Cardiac muscle cell (in vitro differentiated cells and primary cell): ENCODE results near the gene PBRM1. TPM values are rescaled to one million over a fixed set of nuclear protein-coding genes. Genes with fewer than 3 reads are reported as not detected.

Source experiments
- DNase-seq, 2 donors: peaks; one replicate each; pipeline versions ENCODE4 v3.0.0 to v3.0.0-alpha.2; 2010 to 2017; ENCODE audit warnings: low read depth in 1 of 2, low spot score in 1 of 2
- H3K27ac ChIP-seq: fragments of 200-600 bp; sonication (generic); 2 replicates; pipeline ENCODE4 v1.5.1; 2016
- H3K27me3 ChIP-seq: fragments of 200-600 bp; sonication (generic); 2 replicates; pipeline ENCODE4 v1.6.0; 2016; ENCODE audit warnings: control low read depth
- H3K36me3 ChIP-seq: fragments of 200-600 bp; sonication (generic); 2 replicates; pipeline ENCODE4 v1.5.1; 2016; ENCODE audit warnings: control low read depth
- H3K4me1 ChIP-seq: fragments of 200-600 bp; sonication (generic); 2 replicates; pipeline ENCODE4 v1.8.1; 2017; ENCODE audit warnings: low read depth, mild to moderate bottlenecking, mixed run types
- H3K4me3 ChIP-seq: fragments of 200-600 bp; sonication (generic); 2 replicates; pipeline ENCODE4 v1.5.1; 2016; ENCODE audit warnings: mild to moderate bottlenecking
- H3K9me3 ChIP-seq: fragments of 200-600 bp; sonication (generic); 2 replicates; pipeline ENCODE4 v1.5.1; 2017; ENCODE audit warnings: low read depth, mild to moderate bottlenecking, control low read depth
- CTCF ChIP-seq: IDR thresholded peaks from 2 replicates; pipeline ENCODE4 v1.5.1; 2012; ENCODE audit warnings: low read depth, mild to moderate bottlenecking, low read length
- polyA plus RNA-seq: library from polyadenylated mRNA; unstranded; fragments of >200 nt; fragmentation: Nextera tagmentation; extraction: Ambion mirVana; gene quantifications from 2 replicates; pipeline ENCODE4 v1.2.1, GENCODE V29; 2016
- total RNA-seq: library from RNA; depleted of rRNA; stranded (reverse); fragments of >200 nt; gene quantifications from 2 replicates; pipeline ENCODE4 v1.2.3, GENCODE V29; 2016

Gene PBRM1
- total and polyA plus RNA-seq, 2 experiments from 2014 or later: 64.0 to 76.2 TPM

- H3K27me3 ChIP-seq: no peaks in the 10 kb centered on the region
- peaks cover 3% of the 10 kb centered on the region for H3K4me1 ChIP-seq
- H3K36me3 ChIP-seq: peaks cover 12% of the 10 kb centered on the region
- H3K27ac ChIP-seq: peak overlapping the region; percentile 25
- DNase-seq: peak in 1 of 2 donors; percentile 2
- H3K4me3 ChIP-seq: no peak overlapping the region
- H3K9me3 ChIP-seq: no peaks in the 10 kb centered on the region
- TF ChIP-seq CTCF: no peak
Measured at GRCh38 chr3:52593103-52593502, 92.6 kb downstream of the PBRM1 start.

- DNase-seq: peak in 1 of 2 donors; percentile 14
- H3K27me3 ChIP-seq: no peaks in the 10 kb centered on the region
- TF ChIP-seq CTCF: no peak
- peaks cover 24% of the 10 kb centered on the region for H3K36me3 ChIP-seq
- no peaks in the 10 kb centered on the region for H3K4me1 ChIP-seq
- H3K27ac ChIP-seq: peak overlapping the region; percentile 51
- H3K4me3 ChIP-seq: no peak overlapping the region
- no peaks in the 10 kb centered on the region for H3K9me3 ChIP-seq
Measured at GRCh38 chr3:52574056-52574965, 111.4 kb downstream of the PBRM1 start.

DNA sequence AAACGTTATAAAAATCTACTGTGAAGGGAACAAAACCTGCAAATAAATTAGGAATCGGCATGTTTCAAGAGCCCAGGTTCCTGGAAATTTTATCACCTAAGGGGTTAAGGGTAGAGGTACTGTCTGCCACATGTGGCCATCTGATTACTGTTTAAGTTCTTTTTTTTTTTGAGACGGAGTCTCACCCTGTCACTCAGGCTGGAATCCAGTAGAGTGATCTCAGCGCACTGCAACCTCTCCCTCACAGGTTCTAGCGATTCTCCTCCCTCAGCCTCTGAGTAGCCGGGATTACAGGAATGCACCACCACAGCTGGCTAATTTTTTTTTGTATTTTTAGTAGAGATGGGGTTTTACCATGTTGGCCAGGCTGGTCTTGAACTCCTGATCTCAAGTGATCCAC is 113.5 kb downstream of the PBRM1 start:
- no peaks in the 10 kb centered on the region for H3K27me3 ChIP-seq
- no peaks in the 10 kb centered on the region for H3K4me1 ChIP-seq
- H3K36me3 ChIP-seq: peaks cover 12% of the 10 kb centered on the region
- TF ChIP-seq CTCF: no peak
- H3K27ac ChIP-seq: no peak overlapping the region
- no peak overlapping the region for H3K4me3 ChIP-seq
- DNase-seq: no peak
- no peaks in the 10 kb centered on the region for H3K9me3 ChIP-seq

DNA sequence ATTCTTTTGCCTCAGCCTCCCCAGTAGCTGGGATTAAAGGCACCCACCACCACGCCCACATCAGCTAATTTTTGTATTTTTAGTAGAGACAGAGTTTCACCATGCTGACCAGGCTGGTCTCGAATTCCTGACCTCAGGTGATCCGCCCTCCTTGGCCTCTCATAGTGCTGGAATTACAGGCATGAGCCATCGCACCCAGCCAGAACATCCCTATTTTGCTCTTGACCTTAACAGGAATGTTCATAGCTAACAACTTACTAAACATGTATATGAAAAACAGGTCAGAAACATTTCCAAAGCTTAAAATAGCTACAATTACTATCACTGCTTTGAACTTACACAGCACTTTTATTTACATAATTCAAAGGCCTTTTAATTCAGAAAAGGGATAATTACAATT is 115.6 kb downstream of the PBRM1 start:
- Histone ChIP-seq H3K36me3 (peaks cover 7% of the 10 kb centered on the region), H3K4me1 (no peaks in the 10 kb centered on the region), H3K27me3 (no peaks in the 10 kb centered on the region), H3K9me3 (no peaks in the 10 kb centered on the region), H3K27ac (no peak overlapping the region), H3K4me3 (no peak overlapping the region)
- no peak for TF ChIP-seq CTCF
- no peak for DNase-seq

DNA sequence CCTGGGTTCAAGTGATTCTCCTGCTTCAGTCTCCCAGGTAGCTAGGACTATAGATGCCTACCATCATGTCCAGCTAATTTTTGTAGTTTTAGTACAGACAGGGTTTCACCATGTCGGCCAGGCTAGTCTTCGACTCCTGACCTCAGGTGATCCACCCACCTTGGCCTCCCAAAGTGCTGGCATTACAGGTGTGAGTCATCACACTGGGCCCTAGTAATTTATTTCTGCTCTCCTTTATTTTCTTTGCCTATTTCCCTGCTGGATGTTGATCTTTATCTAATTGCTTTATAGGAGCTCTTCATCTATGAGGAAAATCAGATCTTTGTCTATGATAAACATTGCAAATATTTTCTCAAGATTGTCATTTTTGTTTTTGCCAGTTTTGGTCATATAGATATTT is 117.6 kb downstream of the PBRM1 start:
- Histone ChIP-seq H3K27me3 (no peaks in the 10 kb centered on the region), H3K4me1 (no peaks in the 10 kb centered on the region), H3K9me3 (no peaks in the 10 kb centered on the region), H3K4me3 (no peak overlapping the region), H3K27ac (no peak overlapping the region), H3K36me3 (peaks cover 11% of the 10 kb centered on the region)
- TF ChIP-seq CTCF: no peak
- DNase-seq: no peak
